Gastrocnemius medialis (tissue), 4 donors: ENCODE measurements around the gene PPP1R12A.
A peak's percentile ranks its signal among the peaks of the same experiment; 100 is the strongest.

Experiments
- POLR2A ChIP-seq, 2 donors: fragments of 450-650 bp; IDR thresholded peaks; one replicate each; pipeline ENCODE4 v1.6.1; 2017; ENCODE audit warnings: antibody characterized with exemption in 2 of 2, mild to moderate bottlenecking in 2 of 2, moderate library complexity in 2 of 2
- TF ChIP-seq, protein P1 (sequence below), 5 experiments: fragments of 450-650 bp in 3 of 5; fragments of 200-600 bp in 2 of 5; sonication (generic) in 2 of 5; IDR thresholded peaks in 4 of 5; conservative IDR thresholded peaks in 1 of 5; 1 replicate in 4 of 5; 2 replicates in 1 of 5; pipeline ENCODE4 v1.5.1; 2016 to 2019; ENCODE audit warnings: antibody characterized with exemption in 5 of 5, mild to moderate bottlenecking in 3 of 5, moderate library complexity in 3 of 5

- TF ChIP-seq, protein P1, sequence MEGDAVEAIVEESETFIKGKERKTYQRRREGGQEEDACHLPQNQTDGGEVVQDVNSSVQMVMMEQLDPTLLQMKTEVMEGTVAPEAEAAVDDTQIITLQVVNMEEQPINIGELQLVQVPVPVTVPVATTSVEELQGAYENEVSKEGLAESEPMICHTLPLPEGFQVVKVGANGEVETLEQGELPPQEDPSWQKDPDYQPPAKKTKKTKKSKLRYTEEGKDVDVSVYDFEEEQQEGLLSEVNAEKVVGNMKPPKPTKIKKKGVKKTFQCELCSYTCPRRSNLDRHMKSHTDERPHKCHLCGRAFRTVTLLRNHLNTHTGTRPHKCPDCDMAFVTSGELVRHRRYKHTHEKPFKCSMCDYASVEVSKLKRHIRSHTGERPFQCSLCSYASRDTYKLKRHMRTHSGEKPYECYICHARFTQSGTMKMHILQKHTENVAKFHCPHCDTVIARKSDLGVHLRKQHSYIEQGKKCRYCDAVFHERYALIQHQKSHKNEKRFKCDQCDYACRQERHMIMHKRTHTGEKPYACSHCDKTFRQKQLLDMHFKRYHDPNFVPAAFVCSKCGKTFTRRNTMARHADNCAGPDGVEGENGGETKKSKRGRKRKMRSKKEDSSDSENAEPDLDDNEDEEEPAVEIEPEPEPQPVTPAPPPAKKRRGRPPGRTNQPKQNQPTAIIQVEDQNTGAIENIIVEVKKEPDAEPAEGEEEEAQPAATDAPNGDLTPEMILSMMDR (IDR thresholded peaks at IDR 0.05 in 4 of 5, conservative IDR thresholded peaks at IDR 0.05 in 1 of 5), result peak in 2 of 5 experiments; percentile 39 to 40
- peak; percentile 92 to 95 for TF ChIP-seq POLR2A (IDR thresholded peaks at IDR 0.05)
Measured at GRCh38 chr12:79935021-79935623, at the start of gene PPP1R12A.
